Urothelium cell line (cell line): ENCODE measurements around the gene HOXB5.

Source experiments
- DNase-seq: peaks from one replicate; pipeline ENCODE4 v3.0.0; 2011; ENCODE audit warnings: low spot score, mixed read lengths
- FAIRE-seq: peaks from 2 replicates; lab custom pipeline; 2011; peaks lifted over from hg19 to GRCh38; lab: Jason Lieb, UNC

Gene HOXB5

GRCh38 chr17:48577330-48577945 is 16.1 kb downstream of the HOXB5 start:
- FAIRE-seq (no peak), DNase-seq (no peak)

- DNase-seq (peak; percentile 52), FAIRE-seq (no peak)
Measured at GRCh38 chr17:48576479-48577309, 16.9 kb downstream of the HOXB5 start.

GRCh38 chr17:48575673-48576478 is 17.7 kb downstream of the HOXB5 start:
- no peak for DNase-seq
- FAIRE-seq, result no peak

GRCh38 chr17:48575066-48575582 is 18.5 kb downstream of the HOXB5 start:
- FAIRE-seq, result no peak

GRCh38 chr17:48574505-48575065 is 19.0 kb downstream of the HOXB5 start:
- FAIRE-seq, result no peak
- no peak for DNase-seq

More at GRCh38 chr17:48575066-48575582, 18.5 kb downstream of the HOXB5 start:
- no peak for DNase-seq

- no peak for FAIRE-seq
- DNase-seq, result no peak
Measured at GRCh38 chr17:48571826-48572417, 21.7 kb downstream of the HOXB5 start.

GRCh38 chr17:48571024-48571818 is 22.4 kb downstream of the HOXB5 start:
- DNase-seq, result no peak
- no peak for FAIRE-seq

GRCh38 chr17:48570325-48571023 is 23.1 kb downstream of the HOXB5 start:
- FAIRE-seq (no peak), DNase-seq (no peak)

- FAIRE-seq (no peak), DNase-seq (no peak)
Measured at GRCh38 chr17:48569674-48570324, 23.8 kb downstream of the HOXB5 start.

GRCh38 chr17:48569240-48569582 is 24.4 kb downstream of the HOXB5 start:
- FAIRE-seq, result no peak

GRCh38 chr17:48568499-48569239 is 24.9 kb downstream of the HOXB5 start:
- DNase-seq, result no peak
- no peak for FAIRE-seq

More at GRCh38 chr17:48569240-48569582, 24.4 kb downstream of the HOXB5 start:
- DNase-seq, result no peak

GRCh38 chr17:48567646-48568354 is 25.8 kb downstream of the HOXB5 start:
- FAIRE-seq, result no peak
- no peak for DNase-seq

- FAIRE-seq, result no peak
Measured at GRCh38 chr17:48567209-48567608, 26.4 kb downstream of the HOXB5 start.

GRCh38 chr17:48566717-48567116 is 26.9 kb downstream of the HOXB5 start:
- FAIRE-seq, result no peak
- DNase-seq, result no peak

More at GRCh38 chr17:48567209-48567608, 26.4 kb downstream of the HOXB5 start:
- DNase-seq, result no peak

- DNase-seq, result no peak
- FAIRE-seq, result no peak
Measured at GRCh38 chr17:48565925-48566710, 27.5 kb downstream of the HOXB5 start.

GRCh38 chr17:48565022-48565554 is 28.5 kb downstream of the HOXB5 start:
- FAIRE-seq, result no peak
- DNase-seq, result peak; percentile 27
